HG03095 (cell line): Measurements from ENCODE around the gene HSD17B8.

Experiments
- ATAC-seq: cut with Tn5 transposase; IDR thresholded peaks from one replicate; pipeline ENCODE4 v1.9.1; 2021; ENCODE audit warnings: moderate library complexity; ENCODE audit not compliant: unreplicated experiment

HSD17B8 gene

DNA sequence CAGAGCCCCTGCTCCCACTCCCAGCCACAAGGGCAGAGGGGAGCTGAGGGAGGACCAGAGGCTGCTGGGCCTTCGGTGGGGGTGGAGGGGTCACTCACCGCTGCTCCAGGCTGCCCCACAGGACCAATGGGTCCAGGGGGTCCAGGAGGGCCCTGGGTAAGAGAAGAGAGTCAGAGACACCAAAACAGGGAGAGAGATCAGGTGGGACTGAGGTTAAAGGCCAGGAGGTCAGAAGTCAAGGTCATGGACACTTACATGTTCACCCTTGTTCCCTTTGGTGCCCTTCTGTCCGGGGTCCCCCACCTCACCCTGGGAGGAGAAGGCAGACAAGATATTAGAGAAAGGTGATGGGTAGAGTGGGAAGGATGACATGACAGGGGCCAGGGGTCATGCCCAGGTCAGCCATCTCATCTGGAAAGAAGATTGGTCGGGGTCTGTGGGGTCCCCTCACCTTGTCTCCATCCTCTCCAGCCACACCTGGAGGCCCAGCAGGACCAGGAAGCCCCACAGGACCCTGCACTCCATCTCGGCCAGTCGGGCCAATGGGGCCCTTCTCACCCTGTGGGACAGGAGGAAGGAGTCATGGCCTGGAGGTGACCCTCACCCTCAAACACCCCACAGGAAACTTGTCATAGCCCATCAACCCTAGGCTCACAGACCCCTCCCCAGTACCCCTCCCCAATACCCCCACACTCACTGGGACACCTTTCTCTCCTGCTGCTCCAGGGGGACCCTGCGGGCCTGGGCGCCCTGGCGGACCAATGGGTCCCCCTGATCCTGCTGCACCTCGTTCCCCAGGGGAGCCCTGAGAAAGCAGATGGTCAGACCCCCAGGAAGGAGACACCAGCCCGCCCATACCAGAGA, 33.2 kb upstream of the HSD17B8 start:
- ATAC-seq, result no peak

DNA sequence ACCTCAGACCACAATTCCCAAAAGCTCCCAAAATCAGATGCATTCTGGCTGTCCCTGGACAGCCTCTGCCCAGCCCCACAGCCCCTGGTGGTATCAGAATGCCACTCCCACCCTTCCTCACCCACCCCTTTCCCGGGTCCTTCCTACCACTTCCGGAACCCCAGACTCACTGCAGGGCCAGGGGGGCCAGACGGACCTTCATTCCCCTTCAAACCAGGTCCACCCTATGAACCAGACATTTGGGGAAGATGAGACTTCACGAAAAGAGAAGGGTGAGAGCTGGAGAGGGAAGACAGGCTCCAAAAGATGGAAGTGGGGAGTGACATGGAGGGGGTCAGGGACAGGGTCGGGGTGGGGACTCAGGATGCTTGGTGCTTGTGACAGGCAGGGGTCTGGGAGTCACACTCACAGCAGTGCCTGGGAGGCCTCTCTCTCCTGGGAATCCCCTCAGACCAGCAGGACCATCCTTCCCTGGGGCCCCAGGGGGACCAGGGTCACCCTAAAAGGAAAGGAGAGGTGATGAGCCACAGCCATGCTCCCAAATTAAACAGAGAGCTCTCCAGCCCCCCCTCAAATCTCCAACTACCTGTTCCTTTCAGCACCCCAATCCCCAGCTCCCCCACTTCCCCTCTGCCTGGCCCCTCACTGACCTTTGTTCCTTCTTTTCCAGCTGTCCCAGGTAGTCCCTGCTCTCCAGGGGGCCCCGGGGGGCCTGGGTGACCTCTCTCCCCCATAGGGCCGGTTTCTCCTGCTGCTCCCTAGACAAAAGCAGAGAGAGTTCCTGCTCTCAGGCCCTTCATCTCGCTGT, 32.4 kb upstream of the HSD17B8 start:
- no peak for ATAC-seq

DNA sequence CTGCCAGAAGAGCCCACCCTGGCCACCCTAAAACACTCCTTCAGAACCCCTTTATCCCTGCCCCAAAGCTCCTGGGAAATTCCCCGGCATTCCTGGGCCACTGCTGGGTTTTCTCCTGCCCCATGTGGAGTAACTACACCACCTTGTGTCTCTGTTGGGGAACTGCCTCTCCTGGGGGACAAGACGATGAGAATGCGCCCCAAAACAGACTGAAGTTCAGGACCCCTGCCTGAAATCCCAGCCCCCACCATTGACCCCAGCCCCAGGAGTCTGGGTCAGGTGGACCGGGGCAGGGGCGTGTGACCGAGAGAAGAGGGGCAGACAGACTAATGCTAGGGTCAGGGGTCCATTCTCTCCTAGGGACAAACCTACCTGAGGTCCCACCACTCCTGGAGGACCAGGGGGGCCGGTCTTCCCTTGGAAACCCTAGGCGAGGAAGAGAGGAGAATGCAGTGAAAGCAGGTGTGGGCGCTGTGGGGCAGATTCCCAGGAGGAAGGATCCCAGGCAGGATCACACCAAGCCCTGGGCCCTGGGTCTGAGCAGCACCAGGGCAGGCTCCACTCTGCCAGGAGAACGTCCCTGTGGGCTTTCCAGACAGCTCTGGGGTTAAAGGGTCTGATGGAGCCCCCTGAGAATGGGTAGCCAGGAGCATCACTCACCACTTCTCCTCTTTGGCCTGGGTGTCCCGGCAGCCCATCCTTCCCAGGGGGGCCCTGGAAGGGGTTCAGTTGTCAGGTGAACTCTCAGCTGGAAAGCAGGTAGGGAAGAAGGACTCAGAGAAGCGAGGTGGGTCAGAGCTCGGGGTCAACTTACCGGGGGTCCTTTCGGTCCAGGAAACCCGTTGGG, 31.5 kb upstream of the HSD17B8 start:
- no peak for ATAC-seq

DNA sequence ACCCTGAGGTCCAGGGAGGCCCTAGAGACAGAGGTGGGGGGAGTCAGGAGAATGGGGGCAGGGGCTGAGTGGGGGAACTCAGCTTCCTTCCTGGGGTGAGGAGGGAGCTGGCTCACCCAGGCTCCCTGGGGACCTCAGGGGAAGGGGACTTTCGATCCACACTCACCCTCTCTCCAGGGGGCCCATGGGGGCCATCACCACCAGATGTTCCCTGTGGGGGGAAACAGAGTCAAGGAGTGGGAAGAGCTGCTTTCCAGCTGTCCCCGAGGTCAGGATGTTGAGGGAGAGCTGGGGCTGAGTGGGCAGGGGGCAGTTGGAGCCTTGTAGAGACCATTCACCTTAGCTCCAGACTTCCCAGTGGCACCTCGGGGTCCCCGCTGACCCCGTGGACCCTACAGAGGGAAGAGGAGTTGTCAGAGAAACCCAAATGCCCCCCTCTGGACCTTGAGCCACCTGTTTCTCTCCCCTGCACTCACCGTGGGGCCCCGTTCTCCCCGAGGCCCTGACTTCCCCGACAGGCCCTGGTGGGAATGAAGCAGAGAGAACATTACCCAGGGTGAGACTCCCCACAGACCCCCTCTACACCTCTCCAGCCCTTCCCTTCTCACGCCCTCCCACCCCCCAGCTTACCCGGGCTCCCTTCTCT, 30.8 kb upstream of the HSD17B8 start:
- ATAC-seq, result no peak

DNA sequence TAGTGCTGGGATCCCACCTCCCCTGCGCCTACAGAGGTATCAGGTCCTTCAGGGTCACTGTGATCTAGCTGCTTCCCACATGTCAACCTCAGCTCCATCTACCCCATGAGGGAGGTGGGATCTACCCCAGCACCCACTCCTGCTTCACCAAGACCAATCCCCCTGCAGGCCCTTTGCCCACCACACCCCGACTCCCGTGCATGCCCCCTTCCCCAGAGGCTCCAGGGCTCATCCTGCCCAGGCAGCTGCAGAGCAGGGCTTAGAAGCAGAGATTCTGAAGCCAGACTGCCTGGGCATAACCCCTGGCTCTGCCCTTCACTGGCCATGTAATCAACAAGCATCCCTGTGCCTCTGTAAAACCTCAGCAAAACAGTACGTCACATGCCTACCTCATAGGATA, 29.7 kb upstream of the HSD17B8 start:
- no peak for ATAC-seq

DNA sequence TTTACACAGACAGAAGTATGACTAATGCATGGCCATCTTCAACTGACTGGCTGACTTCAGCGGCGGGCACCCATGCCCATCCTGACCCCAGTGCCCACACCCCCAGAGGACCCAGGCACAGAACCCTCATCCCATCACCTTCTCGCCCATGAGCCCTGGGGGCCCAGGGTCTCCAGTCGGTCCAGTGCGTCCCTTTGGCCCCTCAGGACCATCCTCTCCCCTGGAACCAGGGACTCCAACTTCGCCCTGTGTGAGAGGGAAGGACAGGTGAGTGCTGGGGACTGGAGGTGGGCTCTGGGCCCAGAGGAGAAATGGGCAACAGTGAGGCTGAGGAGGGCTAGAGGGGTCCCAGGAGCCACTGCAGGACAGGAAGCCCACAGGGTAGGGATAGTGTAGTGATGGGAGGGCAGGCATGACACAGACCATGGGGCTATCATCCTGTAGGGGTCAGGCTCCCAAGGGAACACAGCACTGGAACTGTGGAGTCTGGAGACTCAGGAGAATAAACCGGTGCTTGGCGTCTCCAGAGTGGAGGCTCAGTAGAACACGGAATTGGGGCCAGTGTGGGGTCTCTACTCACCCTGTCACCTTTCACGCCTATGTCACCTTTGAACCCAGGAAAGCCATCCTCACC, 28.9 kb upstream of the HSD17B8 start:
- ATAC-seq, result no peak

DNA sequence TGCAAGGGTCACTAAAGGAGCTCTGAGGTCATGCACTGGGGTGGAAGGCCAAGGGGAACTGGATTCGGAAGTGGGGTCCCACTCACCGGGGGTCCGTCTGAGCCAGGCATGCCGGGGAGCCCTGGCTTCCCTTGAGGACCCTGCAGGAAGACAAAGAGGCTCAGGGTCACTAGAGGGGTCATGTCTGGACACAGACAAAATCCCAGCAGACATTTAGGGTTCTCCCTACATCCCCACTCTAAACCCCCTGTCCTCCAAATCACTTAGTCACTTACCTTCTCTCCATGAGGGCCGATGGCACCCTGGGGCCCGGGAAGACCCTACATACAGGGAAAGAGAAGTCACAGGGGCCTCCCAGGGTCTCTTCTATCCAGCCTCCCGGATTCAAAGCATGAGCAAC, 27.5 kb upstream of the HSD17B8 start:
- ATAC-seq, result no peak

DNA sequence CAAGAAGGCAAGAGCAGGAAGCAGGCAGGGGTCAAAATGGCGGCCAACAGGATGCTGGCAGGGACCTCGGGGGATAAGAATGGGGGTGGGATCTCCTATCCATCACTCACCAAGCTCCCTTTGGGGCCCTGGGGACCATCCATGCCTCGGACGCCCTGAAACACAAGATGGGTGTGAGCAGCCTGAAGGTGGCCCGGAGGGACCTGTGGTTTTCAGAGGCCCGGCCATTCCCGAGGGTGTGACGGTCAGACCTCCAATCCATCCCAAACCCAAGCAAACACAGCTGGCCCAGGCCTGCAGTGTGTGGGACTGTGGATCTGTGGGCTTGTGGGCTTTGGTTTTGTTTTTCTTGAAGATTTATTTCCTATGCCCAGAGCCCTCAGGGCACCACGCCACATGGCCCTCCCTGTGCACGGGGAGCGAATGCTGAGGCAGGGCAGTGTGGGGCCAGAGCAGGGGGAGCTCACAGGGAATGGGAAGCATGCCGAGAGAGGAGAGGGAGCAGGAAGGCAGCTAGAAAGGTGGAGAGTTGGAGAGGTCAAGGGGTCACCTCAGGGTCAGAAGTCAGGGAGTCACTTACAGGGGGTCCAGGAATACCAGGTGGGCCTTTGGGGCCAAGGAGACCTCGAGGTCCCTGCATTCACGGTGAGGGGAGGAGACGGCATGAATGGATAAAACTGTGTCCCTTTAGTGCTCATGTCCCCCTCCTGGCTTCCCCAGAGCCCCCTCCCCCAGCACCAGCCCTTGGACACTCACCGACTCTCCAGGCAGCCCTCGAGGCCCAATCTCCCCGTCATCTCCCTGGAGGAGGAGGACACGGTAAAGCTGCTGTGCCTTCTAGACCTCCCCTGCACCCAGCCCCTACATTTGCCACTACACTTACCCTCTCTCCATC, 26.7 kb upstream of the HSD17B8 start:
- ATAC-seq, result no peak

DNA sequence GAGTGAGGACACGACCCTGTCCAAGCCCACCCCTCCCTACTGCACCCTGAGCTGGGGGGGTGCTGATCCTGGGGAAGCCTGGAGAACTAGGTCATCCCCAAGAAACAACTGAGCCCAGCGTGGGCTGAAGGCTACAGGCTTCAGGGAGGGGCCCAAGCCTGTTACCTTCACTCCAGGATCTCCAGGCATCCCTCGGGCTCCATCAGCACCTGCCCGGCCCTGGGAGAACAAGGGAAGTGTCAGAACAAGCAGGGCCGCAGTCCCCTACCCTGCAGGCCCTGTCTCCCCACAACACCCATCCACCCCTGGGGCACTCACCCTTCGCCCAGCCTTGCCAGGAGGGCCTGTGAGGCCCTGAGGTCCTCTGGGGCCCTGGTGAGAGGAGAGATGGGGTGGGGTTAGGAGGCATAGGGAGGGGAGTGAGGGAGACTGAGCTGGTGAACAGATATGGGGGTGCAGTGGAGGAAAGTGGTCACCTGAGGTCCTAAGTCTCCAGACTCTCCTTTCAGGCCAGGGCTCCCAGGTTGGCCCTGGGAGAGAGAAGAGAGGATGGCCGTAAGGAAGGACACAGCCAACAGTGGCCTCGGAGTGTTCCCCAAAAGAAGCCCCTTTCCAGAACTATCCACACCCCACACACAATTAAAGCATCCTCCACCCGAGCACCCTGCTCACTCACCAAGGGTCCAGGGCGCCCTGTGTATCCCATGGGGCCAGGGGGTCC, 25.5 kb upstream of the HSD17B8 start:
- no peak for ATAC-seq

DNA sequence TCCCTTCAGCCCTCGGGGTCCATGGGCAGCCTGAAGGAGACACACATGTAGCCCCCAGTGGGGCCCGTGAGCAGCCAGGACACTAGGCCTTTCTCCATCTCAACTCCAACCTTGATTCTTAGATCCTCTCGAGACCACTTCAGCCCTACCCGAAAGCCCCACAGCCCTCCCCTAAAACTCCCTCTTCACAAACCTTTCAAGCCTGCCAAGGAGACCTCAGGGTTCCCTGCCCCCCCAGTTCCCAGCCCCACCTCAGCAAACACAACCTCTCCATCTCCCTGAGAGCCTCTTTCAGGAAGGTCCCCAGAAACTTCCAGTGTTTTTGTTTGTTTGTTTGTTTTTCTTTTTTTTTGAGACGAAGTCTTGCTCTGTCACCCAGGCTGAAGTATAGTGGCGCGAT, 23.3 kb upstream of the HSD17B8 start:
- ATAC-seq, result no peak

DNA sequence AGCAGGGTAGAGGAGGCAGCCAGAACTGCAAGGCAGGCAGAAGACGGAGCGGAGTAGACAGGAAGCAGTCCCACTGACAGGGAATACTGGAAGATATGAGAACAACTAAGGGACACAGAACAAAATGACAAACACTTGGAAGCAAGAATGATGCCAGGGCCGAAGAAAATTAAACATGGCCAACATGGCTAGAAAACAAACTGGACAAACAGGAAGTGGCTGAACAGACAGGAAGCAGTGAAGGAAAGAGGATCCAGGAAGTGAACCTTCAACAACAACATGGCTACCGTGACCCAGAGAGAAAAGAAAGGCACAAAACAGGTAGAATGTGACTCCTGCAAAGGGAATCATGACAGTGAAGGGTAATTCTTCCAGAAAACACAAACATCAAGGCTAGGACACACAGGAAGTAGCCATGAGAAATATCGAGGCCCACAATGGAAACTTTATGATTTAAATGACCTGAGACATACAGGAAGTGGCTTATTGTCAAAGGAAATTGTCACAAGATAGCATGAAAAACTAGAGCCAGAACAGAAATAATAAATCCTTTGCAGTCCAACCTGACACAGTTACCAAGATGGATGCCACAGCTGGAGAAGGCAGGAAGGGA, 21.3 kb upstream of the HSD17B8 start:
- ATAC-seq, result no peak

DNA sequence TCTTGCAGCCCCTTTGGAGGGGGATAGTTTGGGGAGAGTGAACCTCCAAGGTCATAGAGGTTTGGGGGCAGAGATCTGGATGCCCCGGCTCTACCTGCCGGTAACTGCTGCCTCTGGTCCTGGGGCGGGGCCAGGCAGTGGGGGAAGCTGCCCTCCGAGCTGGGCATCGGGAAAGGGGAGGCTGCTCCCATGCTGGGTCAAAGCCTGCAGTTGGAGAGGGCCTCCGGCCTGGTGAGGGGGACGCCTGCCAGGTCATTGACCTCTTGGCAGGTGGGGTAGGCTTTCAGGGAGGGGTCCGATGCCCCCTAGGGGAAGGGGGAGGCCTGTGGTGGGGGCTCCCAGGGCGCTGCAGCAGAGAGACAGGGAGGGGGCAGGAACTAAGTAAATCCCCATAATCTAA, 19.3 kb upstream of the HSD17B8 start:
- ATAC-seq, result no peak

DNA sequence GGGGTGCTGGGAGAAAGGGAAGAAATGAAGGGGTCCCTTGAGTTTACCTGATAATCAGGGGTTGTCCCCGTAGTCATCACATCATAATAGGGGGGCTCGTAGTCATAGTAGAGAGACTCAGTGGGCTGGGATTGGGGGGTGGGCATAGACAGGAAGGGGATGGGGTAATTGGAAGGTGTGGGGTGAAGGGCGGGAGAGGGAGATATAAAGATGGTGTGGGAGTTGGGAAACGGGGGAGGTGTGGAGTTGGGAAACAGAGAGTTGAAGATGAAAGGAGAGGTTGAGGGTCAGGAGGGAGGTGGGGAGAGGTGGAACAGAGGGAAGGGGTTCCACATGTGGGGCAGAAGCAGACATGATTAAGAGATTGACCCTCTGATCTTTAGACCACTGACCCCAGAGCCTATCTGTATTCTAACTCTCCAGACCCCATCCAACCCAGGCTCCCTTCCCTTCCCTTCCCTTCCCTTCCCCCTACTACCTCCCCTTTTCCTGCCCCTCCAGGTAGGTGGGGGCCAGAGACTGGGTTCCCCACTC, 18.7 kb upstream of the HSD17B8 start:
- ATAC-seq, result no peak

DNA sequence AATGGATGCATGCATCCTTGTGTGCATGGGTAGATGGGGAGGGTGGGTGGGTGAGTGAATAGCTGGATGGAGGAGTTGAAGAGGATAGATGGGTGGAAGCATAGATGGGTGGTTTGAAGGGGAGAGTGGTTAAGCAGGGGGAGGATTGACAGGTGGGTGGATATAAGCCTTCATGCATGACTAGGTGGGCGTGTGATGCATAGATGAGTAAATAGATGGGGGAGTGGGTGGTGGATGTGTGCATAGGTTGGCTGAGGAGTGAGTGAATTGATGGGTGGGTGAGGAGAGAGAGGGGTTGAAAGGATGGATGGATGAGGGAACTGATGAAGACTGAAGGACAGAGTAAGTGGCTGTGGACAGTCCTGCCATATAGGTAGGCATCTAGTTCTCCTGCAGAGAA, 16.6 kb upstream of the HSD17B8 start:
- no peak for ATAC-seq

DNA sequence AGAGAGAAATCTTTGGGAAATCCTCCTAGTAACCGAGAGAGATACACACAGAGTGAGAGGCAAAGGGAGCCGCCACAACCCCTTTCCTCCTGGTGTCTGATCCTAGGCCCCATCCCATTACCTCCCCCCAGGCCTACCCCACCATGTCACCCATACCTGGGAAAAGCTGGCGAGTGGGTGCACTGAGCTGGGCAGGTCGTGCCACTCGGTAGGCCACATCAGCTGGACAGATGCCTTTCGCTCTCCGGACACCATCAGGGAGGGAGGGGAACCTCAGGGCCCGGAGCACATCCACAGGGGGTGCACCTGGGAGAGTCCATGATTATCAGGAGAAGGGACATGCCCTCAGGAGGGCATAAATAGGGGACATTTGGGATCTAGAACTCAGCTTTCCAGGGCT, 15.3 kb upstream of the HSD17B8 start:
- ATAC-seq, result no peak

DNA sequence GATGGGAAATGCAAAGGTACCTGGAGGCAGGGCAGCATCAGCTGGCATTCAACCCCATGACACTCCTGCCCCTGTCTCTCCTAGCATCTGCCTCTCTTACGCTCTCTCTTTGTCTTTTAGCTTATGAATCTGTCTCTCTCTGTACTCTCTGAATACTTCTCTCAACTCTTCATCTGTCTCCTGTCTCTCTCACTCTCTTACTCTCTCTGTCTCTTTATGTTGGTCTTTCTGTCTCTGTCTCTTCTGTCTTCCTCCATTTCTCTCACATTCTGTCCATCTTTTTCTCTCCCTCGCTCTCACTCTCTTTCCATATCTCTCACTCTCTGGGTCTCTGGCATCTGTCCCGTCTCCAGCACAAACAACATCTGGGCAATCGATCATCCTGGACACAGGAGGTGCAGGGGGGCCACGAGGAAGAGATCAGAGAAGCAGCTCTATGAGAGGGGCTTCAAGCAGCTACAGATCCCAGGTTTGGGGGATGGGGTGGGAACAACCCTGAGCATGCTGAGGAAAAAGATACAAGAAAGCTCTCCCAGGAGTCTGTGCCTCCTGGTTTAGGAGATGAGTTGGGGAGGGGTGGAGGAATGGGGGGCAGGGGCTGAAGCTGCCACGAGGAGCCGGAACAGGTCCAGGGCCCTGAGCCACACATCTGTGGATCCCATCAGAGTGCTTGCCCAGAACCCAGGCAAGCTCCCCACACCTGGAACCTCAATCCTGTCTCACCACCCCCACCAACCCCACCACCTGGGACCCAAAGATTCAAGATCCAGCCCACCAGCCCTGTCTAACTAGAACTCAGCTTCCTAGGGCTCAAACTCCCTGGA, 14.6 kb upstream of the HSD17B8 start:
- ATAC-seq, result no peak

DNA sequence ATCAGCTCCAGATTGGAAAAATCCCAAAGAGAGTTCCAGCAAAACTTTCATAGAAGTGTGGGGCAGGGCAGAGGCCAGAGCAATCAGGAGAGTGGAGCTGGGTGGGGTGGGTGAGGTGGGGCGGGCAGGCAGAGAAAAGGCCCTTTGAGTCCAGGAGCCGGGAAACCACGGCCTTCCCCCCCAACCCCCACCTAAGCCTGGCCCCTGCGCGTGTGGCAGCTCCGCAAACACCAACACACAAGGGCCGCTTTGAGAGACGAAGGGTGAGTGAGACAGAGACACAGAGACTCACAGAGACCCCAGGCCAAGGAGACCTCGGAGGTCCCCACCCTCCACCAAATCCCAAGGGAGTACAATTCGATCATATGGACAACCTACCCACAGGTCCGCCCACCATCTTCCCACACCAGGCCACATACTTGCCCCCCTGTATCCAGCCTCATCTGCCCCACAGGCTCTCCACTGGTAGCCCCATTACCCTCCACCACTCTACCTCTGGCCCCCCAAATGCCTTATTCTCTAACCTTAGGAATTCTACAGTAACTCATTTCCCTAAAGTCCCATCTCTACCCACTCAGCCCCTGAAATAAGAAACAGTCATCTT, 13.8 kb upstream of the HSD17B8 start:
- no peak for ATAC-seq
